ENCODE data around the gene EEF1AKMT4.
A peak's percentile ranks its signal among the peaks of the same experiment; 100 is the strongest.

Gene EEF1AKMT4

DNA sequence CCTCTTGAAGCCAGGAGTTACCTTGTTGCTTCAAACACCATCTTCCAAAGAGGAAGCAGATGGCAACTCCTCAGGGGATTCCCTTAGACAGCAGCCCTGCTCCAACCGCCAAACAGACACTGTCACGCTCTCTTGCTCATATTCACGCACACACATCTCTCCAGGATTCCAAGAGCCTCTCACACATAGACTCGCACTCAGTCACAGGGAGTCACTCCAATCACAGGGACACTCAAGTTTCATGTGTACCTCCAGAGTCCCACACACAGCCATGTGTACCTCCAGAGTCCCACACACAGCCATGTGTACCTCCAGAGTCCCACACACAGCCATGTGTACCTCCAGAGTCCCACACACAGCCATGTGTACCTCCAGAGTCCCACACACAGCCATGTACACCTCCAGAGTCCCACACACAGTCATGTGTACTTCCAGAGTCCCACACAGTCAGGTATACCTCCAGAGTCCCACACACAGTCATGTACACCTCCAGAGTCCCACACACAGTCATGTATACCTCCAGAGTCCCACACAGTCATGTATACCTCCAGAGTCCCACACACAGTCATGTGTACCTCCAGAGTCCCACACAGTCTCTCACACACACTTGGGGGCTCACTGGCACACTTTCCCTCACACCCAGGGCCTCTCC lies 14.0 kb upstream of the EEF1AKMT4 start:
- no peak for DNase-seq (ENCODE audit: low read depth in 4 of 4, low spot score in 1 of 4)

DNA sequence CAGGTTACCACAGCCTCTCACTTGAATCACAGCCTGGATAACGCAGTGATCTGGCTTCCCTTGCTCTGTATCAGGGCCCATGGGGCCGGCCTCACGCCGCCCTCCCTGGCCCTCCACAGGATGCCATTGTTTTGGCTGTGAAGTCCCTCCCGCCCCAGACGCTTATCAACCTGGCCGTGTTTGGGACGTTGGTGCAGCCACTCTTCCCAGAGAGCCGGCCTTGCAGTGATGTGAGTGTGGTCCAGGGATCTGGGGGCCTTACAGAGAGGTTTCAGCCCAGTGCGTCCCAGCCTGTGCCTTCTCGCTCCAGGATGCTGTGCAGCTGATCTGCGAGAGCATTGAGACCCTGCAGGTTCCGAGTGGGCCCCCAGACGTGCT lies 13.4 kb upstream of the EEF1AKMT4 start:
- DNase-seq (ENCODE audit: low read depth in 4 of 4, low spot score in 1 of 4): no peak

DNA sequence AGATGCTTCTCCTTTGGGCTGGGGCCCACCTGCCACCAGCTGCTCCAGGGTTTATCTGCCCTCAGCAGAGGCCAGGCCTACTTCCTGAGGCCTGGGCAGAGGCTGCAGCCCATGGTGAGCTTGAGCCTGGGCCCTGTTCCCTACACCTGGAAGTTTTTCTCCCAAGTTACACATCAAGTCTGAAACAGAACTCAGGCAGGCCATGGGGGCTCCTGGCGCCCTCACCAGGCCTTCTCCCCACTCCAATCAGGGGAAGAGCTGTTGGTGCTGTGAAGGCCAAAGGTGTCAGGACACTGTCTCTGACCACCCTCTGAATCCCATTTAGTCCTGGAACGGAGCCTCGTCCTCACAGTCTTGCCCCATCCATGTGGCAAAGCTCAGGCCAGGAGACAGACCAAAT lies 12.8 kb upstream of the EEF1AKMT4 start:
- no peak for DNase-seq (ENCODE audit: low read depth in 4 of 4, low spot score in 1 of 4)

DNA sequence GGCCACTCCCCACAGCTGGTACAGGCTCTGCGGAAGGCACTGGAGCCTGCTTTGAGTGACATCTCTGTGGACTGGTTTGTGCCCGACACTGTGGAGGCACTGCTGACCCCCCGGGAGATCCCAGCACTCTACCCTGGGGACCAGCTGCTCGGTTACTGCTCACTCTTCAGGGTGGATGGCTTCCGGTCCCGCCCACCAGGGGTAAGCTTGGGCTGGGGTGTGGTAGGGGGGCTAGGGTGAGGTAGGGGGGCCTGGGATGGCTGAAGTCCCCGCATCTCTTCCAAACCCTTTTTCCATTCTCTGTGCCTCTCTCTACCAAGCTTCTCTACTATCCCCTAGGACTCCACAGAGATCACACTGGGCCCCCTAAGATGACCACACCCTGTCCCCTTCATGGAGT lies 12.3 kb upstream of the EEF1AKMT4 start:
- DNase-seq (ENCODE audit: low read depth in 4 of 4, low spot score in 1 of 4): no peak

DNA sequence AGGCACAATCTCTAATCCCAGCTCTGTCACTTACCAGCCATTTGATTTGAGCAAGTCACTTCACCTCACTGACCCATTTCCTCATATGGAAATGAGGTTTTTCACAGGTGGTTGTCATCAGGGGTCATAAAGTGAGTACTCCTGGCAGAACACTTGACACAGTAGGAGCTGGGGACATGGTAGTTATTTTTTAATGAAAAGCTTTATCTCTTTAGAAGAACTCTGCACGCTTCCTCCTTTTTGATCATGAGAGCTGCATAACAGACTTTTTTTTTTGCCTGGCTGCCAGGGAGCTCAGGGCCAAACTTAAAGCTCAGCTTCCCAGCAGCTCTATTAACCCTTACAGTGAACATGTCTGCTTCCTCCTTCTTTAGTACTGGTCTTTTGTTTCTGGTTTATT lies 11.7 kb upstream of the EEF1AKMT4 start:
- no peak for DNase-seq (ENCODE audit: low read depth in 4 of 4, low spot score in 1 of 4)

DNA sequence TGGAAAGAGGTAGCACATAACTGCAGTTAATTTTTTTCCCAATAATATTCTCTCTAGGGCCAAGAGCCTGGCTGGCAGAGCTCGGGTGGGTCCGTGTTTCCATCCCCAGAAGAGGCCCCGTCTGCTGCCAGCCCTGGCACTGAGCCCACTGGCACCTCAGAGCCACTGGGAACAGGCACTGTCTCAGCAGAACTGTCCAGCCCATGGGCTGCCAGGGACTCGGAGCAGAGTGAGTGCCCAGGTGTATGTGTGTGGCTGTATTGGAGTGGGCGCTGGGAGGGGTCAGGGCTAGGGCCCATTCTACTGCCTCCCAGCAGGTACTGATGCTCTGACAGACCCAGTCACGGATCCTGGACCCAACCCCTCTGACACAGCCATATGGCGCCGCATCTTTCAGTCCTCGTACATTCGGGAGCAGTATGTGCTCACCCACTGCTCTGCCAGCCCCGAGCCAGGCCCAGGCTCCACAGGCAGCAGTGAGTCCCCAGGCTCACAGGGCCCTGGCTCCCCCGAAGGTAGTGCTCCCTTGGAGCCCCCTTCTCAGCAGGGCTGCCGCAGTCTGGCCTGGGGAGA lies 11.1 kb upstream of the EEF1AKMT4 start:
- DNase-seq (ENCODE audit: low read depth in 4 of 4, low spot score in 1 of 4): no peak

DNA sequence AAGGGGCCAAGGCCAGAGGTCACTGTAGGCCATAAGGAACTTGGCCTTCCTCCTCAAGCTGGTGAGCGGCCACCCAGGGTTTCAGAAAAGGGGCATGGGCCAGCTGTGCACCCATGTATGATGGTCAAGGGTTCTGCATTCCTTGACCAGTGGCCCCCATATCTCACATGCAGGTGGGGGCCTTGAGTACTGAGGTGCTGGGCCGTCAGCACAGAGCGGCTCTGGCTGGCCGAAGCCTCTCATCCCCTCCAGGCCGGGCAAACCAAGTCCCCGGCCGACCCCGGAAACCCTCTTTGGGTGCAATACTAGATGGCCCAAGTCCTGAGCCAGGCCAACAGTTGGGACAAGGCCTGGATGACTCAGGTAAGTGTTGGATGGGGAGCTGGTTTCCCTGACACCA lies 10.3 kb upstream of the EEF1AKMT4 start:
- no peak for DNase-seq (ENCODE audit: low read depth in 4 of 4, low spot score in 1 of 4)

DNA sequence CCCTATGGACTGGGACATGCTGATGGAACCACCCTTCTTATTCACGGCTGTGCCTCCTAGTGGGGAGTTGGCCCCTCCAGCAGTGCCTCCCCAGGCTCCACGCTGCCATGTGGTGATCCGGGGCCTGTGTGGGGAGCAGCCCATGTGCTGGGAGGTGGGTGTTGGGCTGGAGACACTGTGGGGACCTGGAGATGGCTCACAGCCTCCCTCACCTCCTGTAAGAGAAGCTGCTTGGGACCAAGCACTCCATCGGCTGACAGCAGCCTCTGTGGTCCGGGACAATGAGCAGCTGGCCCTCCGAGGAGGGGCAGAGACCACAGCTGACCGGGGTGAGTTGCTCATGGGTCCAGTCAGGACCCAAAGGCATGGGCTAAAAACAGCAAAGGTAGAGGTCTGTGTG lies 9.8 kb upstream of the EEF1AKMT4 start:
- DNase-seq (ENCODE audit: low read depth in 4 of 4, low spot score in 1 of 4): no peak

DNA sequence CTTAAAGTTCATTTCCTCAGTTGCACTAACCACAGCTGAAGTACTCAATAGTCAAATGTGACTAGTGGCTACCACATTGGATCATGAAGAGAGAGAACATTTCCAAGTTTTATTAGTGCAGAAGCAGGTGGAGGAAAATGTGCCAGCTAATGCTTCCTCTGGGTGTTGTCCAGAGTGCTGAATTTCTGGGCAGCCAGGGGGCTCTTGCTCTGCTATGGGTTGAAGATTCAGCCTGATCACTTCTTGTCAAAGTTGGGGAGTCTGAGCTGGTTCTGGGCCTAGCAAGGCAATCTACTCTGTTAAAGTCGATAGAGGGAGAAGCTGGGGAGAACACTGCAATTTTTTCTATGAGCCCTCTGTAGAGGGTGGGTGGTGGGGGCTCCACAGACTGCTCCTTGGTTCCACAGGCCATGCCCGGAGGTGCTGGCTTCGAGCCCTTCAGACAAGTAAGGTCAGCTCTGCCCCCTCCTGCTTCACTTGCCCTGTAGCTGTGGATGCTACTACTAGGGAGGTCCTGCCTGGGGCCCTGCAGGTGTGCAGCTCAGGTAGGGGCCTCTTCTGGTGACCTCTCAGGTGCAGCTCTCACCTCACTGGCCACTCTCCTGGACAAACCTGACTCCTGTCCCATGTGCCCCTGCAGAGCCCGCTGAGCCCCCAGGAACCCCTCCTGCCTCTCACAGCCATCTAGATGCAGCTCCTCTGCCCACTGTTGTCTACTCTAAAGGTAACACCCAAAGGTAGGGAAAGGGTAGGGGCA lies 8.9 kb upstream of the EEF1AKMT4 start:
- no peak for DNase-seq (ENCODE audit: low read depth in 4 of 4, low spot score in 1 of 4)

DNA sequence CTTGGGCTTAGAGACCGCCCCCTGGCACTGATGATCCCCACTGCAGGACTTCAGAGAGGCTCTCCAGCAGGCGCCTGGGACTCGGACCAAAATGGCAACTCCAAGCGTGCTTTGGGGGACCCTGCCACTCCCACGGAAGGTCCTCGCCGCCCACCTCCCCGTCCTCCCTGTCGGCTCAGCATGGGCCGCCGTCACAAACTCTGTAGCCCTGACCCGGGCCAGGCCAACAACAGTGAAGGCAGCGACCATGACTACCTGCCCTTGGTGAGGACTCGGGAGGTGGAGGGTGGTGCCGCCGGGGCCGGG lies 8.4 kb upstream of the EEF1AKMT4 start:
- DNase-seq (ENCODE audit: low read depth in 4 of 4, low spot score in 1 of 4): no peak

DNA sequence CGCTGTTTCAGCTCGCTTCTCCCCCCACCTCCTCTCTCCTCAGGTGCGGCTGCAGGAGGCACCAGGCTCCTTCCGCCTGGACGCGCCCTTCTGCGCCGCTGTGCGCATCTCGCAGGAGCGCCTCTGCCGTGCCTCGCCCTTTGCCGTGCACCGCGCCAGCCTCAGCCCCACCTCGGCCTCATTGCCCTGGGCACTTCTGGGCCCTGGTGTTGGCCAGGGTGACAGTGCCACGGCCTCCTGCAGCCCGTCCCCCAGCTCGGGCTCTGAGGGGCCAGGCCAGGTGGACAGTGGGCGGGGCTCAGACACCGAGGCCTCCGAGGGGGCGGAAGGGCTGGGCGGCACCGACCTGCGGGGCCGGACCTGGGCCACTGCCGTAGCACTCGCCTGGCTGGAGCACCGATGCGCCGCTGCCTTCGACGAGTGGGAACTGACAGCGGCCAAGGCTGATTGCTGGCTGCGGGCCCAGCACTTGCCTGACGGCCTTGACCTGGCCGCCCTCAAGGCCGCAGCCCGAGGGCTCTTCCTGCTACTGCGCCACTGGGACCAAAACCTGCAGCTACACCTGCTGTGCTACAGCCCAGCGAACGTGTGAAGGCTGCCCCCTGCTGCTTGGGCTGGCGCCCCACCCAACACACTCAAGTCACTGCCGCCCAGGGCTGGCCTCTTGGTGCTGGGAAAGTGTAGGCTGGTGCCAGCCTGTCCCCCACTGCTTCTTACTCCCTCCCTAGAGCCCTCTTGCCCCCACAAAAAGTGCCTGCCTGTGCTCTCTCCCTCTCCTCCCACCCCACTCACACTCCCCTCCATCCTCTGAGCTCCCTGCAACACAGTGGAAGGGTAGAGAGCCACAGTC lies 7.8 kb upstream of the EEF1AKMT4 start:
- no peak for DNase-seq (ENCODE audit: low read depth in 4 of 4, low spot score in 1 of 4)

DNA sequence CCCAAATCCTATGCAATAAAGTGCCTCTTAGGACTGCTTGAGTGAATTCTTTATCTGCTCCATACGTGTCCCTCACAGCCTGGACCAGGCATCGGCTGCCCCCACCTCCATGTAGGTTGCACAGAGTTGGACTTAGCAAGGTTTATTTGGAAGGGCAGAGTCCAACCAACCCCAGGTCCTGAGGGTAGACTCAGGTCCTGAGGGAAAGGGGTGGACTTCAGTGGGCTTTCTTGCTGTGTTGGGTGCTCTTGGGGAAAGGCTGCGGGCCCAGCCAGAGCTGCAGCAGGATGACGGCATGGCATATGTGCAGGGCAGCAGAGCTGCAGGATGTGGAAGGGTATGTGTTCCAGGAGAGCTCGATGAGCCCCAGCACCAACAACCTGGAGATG lies 7.2 kb upstream of the EEF1AKMT4 start:
- DNase-seq (ENCODE audit: low read depth in 4 of 4, low spot score in 1 of 4): no peak

DNA sequence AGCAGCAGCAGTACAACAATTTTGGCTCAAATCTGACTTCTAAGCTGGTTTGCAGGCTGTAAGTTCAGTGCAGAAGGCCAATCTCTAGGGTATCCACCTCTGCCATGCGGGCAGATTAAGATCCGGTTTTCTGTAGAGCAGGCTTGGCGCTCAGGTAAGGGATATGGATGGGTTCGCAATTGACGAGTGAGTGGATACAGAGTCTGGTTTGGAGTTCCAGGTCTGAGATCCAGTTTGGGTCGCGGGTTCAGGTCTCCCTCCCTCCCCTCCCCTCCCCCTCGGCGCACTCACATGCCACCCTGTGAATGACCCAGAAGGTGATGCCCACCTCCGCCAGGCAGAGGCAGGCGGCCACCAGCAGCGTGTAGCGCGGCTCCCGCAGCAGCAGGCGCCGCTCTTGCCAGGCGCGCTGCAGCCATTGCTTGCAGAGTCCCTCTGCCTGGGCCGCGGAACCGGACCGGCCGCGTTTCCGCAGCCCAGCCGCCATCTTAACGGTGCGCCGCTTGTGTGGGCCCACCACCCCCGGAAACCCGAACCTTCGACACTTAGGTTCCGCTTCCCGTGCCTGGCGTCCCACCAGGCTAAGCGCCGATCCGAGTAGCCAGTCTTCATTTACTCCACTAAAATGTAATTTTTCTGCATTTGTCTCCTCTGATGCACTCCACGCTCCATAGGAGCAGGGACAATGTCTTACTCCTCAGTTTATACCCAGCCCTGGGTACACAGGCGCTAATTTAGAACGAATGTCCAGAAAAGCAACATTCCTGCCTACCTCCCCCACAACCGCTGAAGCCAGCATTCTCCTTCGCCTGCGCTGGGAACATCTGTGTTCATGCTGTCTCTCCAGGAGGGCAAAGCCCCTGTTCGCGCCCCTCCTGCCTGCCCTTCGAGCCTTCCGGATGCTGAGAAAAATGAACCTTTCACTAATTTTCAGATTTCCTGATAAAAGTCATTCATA lies 739 bp upstream of the EEF1AKMT4 start, which contains the start of gene ALG3:
ALG3 (minus strand) TSS at position 509 of the 958 bp plus-strand sequence; CDS start at position 487, 22 bp downstream.
- peak; percentile 73 to 83 (median 82) for DNase-seq (ENCODE audit: low read depth in 4 of 4, low spot score in 1 of 4)

DNA sequence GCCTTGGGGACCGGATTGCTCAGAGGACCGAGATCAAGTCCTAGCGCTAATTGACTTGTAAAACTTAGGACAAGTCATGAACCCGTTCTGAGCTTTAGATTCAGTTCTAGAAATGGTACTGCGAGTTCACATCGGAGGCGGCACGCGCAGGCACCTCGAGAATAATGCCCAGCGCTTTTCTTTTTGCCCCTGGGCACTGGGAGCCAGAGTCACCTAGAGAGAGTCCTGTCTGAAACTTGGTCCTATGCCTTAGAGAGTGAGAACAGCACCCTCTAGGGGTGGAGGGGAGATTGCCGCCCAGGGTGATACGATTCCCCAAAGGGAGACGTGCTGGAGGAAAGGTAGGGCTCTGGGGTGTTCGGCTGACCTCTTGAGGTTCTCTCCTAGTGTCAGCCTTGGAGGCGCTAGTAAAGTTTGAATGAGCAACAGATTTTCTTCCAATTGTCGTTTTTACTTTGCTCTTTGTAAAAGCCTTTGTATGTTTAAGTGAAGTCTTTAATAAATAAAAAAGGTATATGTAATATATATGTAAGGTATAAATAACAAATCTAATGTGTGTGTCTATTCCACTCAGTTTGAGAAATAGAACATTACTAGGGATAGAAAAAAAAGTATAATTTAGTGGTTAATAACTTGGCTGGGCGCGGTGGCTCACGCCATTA lies 826 bp downstream of the EEF1AKMT4 start:
- DNase-seq (ENCODE audit: low read depth in 4 of 4, low spot score in 1 of 4): peak; percentile 77 to 91 (median 80)

DNA sequence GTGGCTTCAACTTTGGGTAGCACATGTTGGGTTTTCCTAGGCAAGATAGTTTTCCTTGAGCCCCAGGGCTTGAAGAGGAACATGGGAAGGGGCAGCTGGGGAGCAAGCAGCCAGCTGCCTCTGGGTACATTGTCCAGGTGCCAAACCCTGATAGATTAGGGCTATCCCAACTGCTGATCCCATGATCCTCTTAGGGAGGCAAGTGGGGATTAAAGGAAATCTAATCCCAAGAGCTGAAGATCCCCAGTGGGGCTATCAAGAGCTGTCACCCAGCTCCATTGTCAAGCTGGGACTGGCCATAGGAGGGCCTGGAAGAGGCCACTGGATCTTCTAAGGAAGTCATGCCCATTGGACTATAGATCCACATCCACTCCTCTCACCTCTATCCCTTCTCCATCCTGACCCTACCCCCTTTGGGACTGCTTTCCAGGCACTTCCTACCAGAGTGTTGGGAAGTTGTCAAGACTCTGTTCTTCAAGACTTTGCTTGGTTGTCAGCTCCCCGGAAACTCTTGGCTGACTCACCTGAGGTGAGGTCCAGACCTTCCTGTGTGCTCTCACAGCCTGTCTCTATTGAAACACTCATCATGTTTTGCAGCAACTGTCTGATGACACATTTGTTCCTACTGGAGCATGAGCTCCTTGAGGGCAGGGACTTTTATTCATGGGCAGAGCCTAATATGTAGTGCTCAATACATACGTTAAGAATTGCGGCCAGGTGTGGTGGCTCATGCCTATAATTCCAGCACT lies 6.0 kb downstream of the EEF1AKMT4 start:
- DNase-seq (ENCODE audit: low read depth in 4 of 4, low spot score in 1 of 4): no peak

DNA sequence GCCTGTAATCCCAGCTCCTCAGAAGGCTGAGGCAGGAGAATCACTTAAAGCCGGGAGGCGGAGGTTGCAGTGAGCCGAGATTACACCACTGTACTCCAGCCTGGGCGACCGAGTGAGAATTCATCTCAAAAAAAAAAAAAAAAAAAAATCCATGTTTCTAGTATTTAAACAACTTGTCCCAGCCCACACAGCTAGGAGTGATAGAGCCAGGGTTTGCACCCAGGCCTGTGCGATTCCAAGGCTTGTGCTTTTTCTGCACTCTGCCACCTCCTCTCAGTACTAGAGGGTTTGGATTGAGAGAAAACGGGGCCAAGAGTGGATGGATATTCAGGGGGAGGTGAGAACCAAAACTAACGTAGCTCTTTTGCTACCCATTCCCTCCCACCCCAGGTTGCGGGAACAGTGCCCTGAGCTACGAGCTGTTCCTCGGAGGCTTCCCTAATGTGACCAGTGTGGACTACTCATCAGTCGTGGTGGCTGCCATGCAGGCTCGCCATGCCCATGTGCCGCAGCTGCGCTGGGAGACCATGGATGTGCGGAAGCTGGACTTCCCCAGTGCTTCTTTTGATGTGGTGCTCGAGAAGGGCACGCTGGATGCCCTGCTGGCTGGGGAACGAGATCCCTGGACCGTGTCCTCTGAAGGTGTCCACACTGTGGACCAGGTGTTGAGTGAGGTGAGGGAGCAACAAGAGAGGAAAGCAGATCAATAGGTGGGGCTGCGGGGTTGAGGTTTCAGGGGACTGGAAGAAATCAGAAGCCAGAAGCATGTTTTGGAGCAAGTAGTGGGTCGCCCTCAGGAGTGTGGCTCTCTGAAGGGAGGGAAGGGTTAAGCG lies 7.8 kb downstream of the EEF1AKMT4 start:
- no peak for DNase-seq (ENCODE audit: low read depth in 4 of 4, low spot score in 1 of 4)

DNA sequence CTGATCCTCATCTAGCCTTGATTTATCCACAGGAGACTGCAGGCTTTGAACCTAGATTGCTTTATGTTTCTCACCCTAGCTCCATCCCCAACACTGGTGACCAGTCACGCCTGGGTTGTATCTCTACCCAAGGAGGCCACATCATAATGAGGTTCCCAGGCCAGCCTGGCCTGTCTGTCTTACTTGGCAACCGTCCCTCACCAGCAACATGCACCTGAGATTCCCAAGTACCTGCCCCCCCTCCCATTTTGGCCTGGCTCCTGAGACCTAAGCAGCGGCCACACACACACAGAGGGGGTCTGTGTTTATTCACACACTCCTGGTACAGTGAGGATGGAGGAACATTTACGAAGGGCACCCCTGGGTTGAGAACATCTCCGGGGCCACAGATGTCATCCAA lies 9.5 kb downstream of the EEF1AKMT4 start:
- DNase-seq (ENCODE audit: low read depth in 4 of 4, low spot score in 1 of 4): no peak

DNA sequence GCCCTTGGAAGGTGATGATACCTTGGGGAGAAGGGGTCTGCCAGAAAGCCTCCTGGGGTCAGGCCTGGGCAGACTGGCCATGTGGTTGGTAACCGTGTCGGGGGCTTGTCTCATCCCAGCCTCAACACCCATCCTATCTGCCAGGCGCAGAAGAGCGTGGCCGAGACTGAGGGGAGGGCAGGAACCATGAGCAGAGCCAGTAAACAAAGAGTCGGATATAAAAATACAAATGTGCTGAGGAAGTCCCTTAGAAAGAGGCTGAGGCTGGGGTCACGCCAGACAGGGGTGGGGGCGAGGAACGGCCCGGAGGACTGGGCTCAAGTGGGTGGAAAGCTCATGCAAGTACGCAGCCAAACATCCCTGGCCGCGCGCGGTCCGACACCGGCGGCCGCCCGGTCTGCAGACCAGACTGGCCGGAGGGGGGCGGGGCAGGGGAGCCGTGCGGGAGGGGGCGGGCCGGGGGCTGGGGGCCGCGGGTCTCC lies 10.0 kb downstream of the EEF1AKMT4 start:
- DNase-seq (ENCODE audit: low read depth in 4 of 4, low spot score in 1 of 4): no peak

Data from stimulated activated CD4-positive, alpha-beta T cell treated with anti-CD3 and anti-CD28 coated beads, Interleukin-1b, Interleukin-23, amount 100 ng/mL, for 24 hours (primary cell).